GM21825 (cell line): ENCODE results near the gene USP5.
"Not testable (repeated sequence)": the region's sequence is repeated elsewhere in the genome, so short reads cannot be mapped to it uniquely, and the experiment has no call there.

Experiments used
- ATAC-seq: cut with Tn5 transposase; IDR thresholded peaks from one replicate; pipeline ENCODE4 v1.9.1; 2021; ENCODE audit warnings: mild to moderate bottlenecking, moderate library complexity; ENCODE audit not compliant: unreplicated experiment

Gene USP5

DNA sequence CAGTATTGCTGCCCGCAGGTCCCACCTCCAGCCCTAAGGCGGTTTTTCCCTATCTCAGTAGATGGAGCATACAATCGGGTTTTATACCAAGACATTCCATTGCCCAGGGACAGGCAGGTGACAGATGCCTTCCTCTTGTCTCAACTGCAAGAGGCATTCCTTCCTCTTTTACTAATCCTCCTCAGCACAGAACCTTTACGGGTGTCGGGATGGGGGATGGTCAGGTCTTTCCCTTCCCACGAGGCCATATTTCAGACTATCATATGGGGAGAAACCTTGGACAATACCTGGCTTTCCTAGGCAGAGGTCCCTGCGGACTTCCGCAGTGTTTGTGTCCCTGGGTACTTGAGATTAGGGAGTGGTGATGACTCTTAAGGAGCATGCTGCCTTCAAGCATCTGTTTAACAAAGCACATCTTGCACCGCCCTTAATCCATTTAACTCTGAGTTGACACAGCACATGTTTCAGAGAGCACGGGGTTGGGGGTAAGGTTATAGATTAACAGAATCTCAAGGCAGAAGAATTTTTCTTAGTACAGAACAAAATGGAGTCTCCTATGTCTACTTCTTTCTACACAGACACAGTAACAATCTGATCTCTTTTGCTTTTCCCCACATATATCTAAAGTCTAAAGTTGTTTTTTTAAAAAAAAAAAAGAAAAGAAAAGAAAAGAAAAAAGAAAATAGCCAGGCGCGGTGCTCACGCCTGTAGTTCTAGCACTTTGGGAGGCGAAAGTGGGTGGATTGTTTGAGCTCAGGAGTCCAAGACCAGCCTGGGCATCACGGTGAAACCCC, 34.5 kb downstream of the USP5 start:
- ATAC-seq: not testable (repeated sequence)

GRCh38 chr12:6887460-6887859, 35.5 kb downstream of the USP5 start:
- no peak for ATAC-seq

GRCh38 chr12:6888360-6888759, 36.4 kb downstream of the USP5 start:
- no peak for ATAC-seq

- ATAC-seq: not testable (repeated sequence)
Observed at GRCh38 chr12:6888794-6889193, 36.8 kb downstream of the USP5 start.

- not testable (repeated sequence) for ATAC-seq
Observed at GRCh38 chr12:6889775-6890573, 38.0 kb downstream of the USP5 start.

DNA sequence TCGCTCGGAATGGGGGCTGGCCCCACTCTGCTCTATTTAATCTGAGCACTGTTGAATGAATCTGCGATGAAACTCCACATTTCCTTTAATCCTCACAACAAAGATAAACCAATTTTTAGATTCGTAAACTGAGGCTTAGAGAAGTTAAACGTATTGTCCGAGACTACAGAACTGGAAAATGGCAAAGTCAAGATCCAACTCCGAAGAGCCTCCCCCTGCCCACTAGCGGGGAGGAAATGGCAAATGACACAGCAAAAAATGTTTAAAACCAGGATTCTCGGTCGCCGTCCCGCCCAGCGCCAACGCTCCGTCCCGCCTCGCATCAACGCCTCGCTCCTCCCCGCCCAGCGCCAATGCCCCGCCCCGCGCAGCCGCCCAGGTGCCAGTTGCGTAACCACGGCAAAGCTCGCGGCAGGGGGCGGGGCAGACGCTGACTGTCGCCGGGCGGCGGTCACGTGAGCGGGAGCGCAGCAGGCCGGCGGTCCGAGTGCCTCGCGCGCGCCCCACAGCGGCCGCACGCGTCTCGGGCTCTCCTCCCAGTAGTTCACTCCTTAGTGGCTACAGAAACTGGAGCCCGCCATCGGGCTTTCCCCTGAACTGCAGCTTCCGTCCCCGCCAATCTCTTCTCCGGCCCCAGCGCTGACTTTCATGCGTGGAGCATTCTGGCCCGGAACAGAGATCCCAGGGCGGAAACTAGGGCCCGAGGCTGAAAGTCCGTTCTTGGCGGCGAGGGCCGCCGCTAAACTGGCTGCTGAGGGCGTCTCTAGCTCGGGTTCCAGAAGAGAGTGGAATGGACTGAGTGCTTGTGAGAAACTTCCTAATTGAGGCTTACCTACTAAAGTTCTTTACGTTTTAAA, 39.1 kb downstream of the USP5 start:
- peak; percentile 93 for ATAC-seq

- ATAC-seq: peak; percentile 2
Observed at GRCh38 chr12:6891646-6892001, 39.7 kb downstream of the USP5 start.

- ATAC-seq: not testable (repeated sequence)
Observed at GRCh38 chr12:6892683-6893082, 40.7 kb downstream of the USP5 start.

DNA sequence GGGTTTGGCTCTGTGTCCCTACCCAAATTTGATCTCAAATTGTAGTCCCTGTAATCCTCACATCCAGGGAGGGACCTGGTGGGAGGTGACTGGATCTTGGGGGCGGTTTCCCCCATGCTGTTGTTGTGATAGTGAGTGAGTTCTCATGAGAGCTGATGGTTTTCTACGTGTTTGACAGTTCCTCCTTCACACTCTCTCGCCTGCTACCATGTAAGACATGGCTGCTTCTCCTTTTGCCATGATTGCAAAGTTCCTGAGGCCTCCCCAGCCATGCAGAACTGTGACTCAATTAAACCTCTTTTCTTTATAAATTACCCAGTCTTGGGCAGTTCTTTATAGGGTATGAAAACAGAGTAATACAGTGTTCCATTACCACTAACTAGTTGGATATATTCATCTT, 42.4 kb downstream of the USP5 start:
- ATAC-seq: no peak

- ATAC-seq: no peak
Observed at GRCh38 chr12:6896846-6897435, 45.0 kb downstream of the USP5 start.

GRCh38 chr12:6899427-6899826, 47.5 kb downstream of the USP5 start:
- ATAC-seq: no peak

DNA sequence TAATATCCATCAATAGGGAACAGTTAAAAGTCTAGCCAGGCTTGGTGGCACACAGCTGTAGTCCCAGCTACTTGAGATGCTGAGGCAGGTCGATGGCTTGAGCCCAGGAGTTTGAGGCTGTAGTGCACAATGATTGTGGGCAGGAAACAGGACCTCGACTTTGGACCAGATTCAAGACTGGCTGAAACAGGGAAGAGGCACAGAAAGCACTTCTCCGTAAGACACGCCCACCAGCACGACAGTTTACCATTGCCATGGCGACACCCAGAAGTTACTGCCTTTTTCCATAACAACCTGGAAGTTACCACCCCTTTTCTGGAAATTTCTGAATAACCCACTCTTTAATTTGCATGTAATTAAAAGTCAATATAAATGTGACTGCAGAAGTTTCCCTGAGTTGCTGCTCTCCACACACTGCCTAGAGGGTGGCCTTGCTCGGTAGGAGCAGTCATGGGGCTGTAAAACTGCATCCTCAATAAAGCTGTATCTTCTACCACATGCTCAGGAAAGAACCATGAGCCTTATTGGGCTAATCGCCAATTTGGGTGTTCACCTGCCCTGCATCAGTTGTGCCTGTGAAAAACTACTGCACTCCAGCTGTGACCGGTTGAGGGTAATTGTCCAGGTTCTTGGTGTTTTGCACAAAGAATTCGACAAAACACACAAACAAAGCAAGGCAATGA, 48.0 kb downstream of the USP5 start:
- no peak for ATAC-seq

DNA sequence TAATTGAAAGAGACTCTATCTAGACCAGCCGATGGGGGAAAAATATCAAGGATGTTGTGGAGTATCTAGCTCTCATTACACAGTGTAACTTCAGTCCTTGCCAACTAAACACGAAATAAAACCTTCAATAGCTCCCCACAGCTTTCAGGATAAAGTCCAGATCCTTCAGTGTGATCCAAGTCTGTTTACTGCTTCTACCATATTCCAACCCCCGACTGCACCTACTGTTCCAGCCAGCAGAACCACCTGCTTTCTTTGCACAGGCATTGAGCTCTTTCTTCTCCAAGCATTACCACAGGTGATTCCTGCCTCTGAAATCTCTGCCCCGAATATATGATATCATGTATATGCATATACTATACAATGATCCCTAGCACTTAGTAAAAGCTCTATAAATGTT, 50.5 kb downstream of the USP5 start:
- ATAC-seq: no peak

DNA sequence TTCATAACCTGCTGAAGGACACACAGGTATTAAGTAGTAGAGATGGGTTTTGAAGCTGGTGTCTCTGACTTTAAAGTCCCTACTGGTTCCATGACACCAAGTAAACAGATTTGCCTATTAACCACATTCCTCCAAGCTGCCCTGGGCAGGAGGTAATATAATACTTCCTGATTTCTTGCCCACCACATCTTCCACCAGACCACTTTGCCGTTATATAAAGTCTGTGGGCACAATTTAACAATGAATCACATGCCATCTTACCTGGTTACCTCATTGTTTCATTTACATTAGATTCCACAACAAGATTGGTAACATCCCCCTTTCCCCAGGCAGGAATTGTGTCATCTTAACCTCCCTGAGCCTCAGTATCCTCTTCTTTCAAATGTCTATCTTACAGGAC, 51.8 kb downstream of the USP5 start:
- ATAC-seq: no peak

- peak; percentile 90 for ATAC-seq
Observed at GRCh38 chr12:6904280-6905276, 52.6 kb downstream of the USP5 start, which contains the start of gene LRRC23. LRRC23 (plus strand) TSS chr12:6904822; CDS start chr12:6905634, 812 bp downstream.

GRCh38 chr12:6905414-6906040, 53.6 kb downstream of the USP5 start:
- ATAC-seq: no peak

- not testable (repeated sequence) for ATAC-seq
Observed at GRCh38 chr12:6908141-6908540, 56.2 kb downstream of the USP5 start.

DNA sequence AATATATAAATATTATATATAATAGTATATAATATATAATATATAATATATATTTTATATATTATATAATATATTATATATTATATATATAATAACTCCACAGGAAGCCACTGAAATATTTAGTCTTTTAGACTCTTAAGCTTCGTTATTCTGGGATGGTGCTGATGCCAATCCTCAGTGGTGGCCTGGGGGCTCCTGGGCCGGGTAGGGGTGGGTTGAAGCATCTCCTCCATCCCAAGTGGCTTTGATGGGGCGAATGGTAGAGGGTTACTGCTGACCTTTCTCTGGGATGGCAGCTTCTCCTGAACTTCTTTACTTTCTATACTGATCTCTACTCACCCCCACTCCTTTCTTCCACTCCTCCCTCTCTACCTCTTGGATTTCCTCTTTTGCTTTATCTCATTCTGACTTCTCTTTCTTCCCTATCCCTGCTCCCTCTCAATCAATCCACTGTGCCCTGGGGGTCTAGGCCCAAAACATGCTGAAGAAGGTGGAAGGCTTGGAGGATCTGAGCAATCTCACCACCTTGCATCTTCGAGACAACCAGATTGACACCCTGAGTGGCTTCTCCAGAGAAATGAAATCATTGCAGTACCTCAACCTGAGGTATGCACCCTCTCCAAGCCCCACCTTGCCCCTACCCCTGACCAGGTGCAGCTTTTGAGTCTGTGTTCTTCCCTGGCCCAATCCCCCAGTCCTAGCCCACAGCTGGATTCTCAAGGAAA, 57.6 kb downstream of the USP5 start:
- no peak for ATAC-seq
